HG03342 (cell line): ENCODE data around the gene SDK1.

Source experiments
- ATAC-seq: cut with Tn5 transposase; IDR thresholded peaks from one replicate; pipeline ENCODE4 v1.9.1; 2021; ENCODE audit warnings: mild to moderate bottlenecking, moderate library complexity; ENCODE audit not compliant: unreplicated experiment

The SDK1 gene

DNA sequence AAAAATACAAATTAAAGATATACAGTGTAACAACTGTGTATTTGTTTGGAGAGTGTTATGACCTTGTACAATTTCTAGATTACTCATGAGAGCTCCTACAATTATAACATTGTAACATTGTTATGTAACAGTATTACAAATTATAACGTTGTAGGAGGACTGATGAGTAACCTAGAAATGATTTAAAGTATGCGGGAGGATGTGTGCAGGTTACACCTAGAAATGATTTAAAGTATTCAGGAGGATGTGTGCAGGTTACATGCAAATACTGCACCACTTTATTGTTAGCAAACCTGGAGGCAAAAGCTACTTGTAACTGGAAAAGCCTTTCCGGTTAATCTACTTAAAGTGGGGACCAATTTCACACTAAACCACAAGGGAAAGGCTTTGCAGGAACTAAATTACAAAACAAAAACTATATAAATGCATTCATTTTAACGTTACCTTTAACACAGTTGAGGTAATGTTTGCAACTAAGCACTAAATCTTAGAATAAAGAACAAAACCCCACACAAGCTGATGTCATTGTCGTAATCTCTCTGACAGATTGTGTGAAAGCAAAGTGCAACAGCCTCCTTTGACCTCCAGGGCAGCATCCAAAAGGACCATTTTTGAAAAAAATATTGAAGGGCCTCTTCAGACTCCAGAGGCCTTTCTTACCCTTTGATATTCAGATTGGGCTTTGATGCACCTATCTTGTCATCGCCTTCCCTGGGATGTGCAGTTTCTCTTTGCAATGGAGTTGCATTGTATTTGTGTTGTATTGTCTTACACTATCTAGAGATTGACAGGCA is 858.9 kb downstream of the SDK1 start:
- no peak for ATAC-seq

DNA sequence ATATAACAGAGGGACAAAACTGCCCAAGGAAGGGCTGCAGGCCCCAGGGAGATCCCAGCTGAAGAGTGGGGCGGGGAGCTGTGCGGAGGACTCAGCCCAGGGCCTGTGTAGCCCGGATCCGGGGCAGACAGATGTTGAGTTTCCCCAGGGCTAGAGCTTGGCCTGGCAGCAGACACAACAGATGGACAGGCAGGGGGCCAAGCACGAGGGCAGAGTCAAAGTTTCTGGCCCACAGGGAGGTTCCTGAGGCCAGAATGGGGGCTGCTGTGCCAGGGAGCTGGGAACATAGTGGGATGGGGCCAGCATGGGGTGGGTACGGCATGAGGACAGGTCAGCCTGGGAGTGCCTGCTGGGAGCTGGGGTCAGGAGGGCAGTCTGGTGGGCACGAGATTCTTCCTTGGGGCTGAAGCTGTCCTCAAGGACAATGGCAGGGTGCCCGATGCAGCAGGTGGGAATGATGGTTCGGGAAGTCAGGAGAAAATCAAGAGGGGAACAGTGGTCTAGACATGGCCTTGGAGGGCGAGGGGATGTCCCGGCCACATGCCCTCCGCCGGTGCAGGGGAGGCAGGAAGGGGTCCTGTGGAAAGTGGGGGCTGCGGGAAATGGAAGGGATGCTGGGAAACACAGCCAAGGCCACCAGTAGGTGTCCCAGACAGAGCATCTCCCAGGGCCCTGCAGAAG is 862.0 kb downstream of the SDK1 start:
- ATAC-seq, result no peak

DNA sequence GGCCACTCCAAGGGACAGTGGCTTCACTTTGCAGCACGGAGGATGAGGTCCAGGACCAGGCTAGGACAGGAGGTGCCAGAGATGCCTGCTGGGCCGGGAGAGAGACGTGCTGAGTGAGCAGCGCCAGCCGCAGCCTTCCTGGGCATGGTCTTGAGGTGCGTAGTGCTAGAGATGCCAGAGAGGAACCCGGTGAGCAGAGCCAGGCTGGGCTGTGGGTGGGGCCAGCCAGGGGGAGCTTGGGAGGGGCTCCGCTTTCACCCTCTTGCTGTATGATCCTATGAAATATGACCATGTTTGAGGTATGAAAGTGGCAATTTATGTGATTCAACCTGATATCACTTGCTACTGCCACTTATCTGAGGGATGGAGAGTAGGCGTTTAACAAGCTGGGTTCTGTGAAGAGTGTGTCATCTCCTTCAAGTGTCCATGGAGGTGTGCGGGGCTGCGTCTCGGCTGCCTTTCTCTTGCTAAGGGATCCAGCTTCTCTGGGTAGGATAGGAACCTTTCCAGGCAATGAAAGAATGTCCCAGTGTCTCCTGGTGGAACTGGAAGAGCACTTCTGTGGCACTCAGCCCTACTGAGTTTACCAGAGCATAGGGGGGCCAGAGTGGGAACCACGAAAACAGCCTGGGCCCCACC is 862.6 kb downstream of the SDK1 start:
- ATAC-seq, result no peak

DNA sequence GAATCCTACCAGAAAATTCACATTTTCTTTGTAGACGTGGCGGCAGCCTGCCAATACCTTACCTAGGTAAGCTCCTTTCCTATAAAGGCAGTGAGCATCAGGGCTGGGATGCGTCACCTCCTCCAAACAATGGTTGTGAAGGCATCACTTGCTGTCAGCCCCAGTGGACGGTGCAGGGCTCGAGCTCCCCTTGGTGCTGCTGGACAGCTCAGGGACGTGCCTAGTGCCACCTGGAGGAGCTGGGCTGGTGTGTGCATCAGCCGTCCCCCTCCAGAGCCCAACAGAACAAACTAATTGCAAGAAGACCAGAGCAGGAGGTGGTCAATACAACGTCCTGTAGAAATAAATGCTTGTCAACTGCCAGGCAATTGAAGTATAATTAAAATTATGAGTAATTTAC is 863.5 kb downstream of the SDK1 start:
- no peak for ATAC-seq

DNA sequence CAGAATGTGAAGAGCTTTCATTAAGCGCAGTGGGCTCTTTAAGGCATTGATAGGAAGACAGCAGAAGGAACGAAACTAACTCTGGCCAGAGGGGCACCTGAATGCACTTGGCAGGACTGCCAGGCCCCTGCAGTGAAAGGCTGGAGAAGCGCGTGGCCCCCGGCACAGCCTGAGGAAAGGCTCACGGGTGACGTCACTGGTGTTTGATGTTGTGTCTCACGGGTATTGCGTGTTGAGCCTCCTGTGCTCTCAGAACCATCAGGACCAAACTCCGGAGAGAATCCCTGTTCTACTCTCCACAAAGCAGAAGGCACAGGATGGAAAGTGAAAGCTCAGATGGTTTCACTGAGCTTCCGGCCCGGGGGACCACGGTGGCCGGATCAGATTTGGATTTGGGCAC is 865.3 kb downstream of the SDK1 start:
- ATAC-seq, result no peak

DNA sequence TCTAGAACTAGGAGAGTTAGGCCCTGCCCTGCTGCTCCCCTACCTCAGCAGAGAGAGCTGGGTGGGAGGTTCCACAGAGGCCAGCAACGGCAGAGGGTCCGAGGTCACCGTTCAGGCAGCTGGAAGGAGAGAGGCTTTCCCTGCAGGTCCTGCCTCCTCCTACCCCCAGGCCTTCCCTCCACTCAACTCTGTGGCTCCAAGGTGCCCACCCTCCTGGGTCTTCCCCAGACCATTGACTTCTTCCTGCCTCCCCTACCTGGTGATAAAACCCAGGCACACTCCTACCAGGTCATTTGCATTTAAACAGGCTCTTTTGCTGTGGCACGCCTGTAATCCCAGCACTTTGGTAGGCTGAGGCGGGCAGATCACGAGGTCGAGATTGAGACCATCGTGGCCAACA is 865.8 kb downstream of the SDK1 start:
- no peak for ATAC-seq

DNA sequence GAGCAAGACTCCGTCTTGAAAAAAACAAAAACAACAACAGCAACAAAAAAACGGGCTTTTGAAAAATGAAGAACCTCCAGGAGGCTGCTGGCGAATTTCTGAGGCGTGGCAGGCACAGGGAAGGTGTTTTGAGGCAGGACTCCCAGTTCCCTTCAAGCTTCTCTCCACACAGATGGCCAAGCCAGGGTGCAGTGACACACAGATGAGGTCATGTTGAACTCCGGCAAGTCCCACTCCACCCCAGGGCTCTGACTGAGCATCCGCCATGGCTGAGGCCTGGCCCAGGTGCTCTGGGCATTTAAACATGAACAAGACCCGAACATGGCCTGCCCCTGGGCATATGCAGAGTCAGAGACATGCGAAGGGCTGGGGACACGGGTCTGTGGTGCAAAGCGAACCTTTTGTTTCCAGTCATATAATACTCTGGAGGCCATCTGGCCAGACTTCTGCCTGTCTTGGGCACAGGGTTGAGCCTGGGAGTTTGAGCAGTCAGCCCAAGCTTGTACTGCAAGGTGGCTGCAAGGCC is 866.4 kb downstream of the SDK1 start:
- no peak for ATAC-seq

DNA sequence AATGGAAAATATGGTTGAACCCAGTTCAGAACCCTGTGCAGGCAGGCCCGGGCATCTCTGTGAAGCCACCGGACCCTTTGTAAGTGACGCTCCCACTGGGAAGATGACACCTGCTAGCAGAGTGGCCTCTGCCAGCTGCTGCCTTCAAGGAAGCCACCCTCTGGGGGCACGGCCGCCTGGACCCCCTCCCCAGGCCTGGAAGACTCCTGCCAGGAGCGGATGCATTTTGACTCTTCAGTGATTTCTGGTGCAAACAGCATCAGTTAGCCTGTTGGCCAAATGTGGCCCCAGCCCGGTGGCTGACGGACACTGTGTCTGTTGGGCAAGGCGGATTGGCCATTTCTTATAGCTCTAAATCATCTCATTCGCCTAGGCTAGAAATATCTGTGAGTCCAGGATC is 867.0 kb downstream of the SDK1 start:
- ATAC-seq, result no peak

DNA sequence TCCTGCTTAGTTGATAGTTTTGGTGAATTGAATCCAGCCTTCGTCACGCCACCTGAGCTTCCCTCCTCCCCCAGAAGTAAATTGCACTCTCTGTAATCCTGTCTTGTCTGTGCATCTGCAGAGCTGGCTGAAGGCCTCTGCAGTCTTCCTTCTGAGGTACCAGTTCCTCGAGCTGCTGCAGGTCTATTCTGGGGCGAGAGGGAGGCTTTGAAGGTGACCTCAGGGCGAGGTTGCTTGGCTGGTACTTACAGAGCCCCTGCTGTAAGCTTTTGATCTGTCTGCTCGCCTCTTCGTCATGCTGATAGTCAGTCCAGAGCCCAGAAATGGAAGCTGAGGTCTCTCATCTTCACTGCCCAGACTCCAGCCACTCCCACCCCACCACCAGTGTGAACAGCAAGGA is 867.5 kb downstream of the SDK1 start:
- ATAC-seq, result no peak

DNA sequence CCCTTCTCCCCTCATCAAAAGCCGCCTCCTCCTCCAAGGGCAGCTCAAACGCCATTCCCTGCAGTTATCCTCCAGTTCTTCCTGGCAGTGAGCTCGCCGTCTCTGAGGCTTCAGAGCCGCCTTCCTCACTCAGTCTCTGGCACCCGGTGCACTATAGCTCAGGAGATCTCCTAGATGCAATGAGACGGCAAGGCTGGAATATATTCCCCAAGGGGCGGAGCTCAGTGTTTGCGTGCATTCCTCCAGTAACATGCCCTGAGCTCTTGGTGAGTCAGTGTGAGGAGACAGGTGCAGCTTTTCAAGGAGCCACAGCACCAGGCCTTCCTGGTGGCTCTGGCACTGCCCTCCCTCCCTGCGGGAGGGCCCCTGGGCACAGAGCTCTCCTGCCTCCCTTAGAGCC is 868.4 kb downstream of the SDK1 start:
- ATAC-seq, result no peak

DNA sequence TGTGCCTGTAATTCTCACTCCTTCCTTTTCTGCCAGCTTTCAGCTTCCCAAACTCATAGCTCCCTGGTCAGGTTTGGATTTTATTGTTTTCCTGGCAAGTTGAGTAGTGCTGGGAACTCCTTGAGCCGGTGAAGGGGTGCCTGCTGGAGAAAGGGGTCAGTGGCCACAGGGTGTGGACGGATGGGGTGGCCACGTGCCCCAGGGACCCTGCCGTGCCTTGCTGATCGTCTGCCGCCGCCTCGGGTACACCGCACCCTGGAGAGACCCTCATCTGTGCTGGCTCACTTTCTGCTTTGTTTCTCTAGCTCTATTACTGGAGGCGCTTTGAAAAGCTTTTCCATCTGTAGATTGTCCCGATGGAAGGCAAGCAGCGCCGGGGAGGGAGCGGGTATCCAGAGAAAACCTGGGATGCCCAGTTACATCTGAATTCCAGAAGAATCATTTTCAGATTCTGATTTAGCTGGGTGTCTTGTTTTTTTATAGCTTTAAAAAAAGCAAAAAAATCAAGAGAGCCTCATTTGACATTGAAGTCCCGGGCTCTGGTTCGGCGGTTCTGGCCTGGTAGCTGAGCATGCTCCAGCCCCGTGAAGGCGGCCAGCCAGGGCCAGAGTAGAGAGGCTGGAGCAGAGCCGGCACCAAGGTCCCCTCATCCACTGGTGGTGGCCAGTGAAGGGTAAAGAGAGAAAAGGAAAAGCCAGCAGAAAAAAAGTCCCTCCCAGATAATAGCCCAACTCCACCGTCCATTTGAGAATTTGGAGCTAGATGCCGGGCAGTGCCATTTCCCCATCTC is 870.1 kb downstream of the SDK1 start:
- no peak for ATAC-seq

DNA sequence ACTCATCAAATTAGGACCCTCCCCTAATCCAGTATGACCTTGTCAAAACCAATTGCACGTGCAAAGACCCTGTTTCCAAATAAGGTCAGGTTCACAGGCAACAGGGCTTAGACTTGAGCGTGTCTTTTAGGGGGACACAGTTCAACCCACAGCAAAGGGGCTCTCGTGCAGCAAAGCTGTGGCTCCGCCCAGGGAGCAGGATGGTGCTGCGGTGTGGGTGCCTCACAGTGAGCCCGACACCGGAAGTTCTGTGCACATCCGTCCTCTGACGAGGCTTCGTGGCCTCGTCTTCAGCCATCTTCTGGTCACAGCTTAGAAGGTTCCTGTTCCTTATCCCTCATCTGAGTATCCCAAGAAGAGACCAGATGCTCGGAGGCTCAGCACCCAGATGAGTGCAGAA is 871.8 kb downstream of the SDK1 start:
- no peak for ATAC-seq

DNA sequence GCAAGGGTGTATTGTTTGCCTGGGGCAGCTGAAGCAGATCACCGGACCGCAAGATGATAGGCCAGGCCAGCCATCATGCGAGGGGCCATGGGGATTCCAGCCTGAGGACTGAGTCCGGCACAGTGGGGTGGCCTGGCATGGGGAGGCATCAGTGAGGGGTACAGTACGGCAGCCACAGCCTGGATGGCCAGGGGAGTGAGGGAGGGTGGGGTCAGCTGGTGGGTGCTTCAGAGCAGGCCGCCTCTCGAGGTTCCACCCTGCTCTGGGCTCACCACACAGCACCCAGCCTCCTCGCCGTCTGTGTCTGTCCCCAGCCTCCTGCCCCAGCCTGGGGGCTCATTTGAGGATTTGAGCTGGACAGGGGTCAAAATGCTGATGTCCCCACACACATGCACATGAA is 872.6 kb downstream of the SDK1 start:
- ATAC-seq, result no peak

DNA sequence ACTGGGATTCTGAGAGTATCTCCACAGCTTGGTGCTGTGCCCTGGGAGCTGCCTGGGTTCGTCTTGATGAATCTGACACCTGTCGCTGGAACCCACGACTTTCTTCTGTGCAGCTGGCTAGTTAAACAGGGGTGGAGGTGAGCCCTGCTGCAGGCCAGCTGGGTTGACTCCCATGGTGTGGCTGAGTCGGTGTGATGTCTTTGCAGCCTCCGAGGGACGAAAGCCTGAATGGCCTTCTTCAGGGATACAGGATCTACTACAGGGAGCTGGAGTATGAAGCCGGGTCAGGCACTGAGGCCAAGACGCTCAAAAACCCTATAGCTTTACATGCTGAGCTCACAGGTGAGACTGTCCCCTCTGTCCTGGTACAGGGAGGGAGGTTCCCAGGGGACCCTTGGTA is 873.0 kb downstream of the SDK1 start:
- no peak for ATAC-seq

DNA sequence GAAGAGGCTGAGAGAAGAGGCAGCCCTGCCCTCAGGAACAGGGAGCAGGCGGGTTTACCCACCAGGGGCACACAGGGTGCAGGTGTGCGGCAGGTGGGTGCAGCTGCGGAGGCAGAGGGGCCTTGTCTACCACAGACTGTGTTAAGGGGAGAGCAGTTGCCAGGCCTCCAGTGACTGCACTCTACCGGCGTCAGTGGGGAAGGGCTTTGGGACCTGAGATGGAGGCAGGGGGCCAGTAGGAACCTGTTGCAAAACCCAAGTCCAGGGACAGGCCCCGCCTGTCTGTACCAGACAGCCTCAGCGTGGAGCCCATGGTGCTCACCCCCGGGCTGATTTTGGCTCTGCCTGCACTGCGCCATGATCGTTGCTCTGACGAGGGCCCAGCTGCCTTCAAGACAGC is 873.4 kb downstream of the SDK1 start:
- ATAC-seq, result no peak

DNA sequence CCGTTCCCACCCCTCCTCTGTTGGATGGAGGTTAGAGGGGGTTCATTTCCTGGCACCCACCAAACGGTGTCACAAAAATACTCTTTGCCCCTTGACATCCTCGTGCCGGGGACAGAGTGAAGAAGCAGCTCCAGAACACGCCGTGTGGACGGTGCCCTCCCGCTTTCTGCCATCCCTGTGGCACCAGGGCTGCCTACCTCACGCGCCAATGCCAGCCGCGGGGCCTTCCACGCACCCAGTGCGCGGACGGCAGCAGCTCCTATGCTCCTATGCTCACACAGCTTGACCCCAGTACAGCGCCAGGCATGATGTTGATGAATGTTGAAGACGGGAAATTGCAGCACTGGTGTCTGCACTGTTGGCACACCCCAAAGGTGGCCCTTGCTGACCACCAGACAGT is 873.8 kb downstream of the SDK1 start:
- ATAC-seq, result no peak

DNA sequence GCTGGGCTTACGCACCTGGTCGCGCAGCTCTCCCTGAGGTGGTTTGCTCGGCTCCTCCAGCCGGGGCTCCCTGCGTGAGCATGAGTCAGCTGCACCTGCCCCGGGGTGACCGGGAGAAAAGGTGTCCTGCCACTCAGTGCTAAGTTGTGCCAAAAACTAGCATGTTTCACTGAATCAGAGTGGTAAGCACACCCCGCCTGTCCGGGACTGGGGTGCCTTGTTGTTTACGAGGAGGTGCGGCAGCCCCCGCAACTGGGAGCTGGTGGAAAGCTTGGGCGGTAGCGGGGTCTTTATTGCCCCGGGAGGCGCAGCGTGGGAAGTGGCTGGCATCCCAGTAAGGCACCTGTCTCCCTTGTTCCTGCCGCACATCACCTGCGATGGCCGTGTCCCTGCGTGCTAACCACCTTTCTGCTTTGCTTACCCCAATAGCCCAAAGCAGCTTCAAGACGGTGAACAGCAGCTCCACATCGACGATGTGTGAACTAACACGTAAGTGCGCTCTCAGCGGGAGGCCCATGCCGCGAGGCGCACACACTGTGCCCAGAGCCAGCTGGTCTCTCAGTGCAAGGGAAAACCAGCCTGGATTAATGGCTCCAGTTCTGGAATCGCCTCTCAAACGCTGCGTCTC is 874.4 kb downstream of the SDK1 start:
- ATAC-seq, result no peak

DNA sequence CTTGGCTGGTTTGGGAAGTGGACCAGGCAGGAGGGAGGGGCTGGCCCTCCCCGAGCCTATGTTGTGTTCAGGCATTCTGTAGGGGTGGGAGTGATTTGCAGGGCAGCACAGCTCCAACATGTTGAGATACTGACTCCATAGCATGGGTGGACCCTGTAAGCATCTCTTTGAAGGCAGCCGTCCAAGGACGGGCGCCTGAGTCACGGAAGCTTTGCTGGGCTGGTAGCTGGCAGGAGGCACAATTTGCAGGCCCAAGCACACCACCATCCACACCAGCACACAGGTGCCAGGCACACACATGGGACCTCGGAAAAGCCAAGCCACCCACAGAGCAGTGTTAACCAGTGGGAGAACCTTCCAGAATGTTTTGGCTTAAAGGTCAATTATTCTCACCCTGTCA is 875.9 kb downstream of the SDK1 start:
- no peak for ATAC-seq

DNA sequence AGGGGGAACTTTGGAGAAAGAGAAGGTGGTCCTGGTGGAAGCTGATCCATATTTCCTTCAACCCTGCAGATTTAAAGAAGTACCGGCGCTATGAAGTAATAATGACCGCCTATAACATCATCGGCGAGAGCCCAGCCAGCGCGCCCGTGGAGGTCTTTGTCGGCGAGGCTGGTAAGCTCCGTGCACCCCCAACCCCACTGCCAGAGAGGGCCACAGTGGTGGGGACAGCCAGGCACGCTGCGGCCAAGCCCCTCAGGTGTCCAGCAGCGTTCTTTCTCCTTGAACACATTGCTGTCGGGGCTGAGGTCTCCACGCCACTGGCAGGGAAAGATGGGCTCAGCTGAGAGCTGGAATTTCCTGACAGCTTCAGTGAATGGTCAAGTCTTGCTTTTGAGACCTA is 877.4 kb downstream of the SDK1 start:
- no peak for ATAC-seq

DNA sequence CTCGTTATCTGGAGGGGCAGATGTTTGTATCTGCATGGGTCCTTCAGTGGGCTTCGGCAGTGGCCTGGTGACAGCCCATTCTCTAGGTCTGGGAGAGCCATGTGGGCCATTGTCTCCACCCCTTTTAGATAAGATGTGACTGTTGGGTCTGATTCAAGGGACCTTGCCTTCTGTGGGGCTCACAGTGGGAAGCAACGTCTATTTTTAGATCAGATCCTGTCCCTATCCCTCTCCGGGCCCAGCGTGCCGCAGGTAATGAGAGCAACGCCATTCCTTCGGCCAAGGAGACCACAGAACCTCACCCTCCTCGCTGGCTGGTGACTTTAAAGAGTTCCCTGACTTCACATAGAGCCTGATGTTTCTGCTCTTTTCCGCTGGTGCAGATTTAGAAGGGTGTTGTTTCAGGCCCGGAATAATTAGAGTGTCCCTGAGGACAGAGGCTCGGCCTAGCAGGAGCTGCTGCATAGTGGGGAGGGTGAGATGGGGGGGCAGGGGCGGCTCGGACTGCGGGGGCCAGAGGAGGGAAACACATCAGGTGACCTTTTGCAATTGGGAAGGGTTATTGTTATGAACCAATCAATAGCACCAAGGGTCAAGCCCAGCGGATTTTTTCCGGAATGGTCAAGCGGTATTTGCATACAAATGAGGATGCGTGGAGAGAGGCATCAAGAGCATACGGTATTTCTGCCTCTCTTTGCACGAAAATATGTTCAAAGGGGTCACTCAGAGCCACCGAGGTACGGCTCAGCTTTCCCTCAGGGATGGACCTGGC is 878.0 kb downstream of the SDK1 start:
- no peak for ATAC-seq
